Activated T-helper 2 cell treated with anti-CD3 and anti-CD28 coated beads, Interferon-gamma antibody, Interleukin-2, Interleukin-4, amounts not matched to agents 10 μg/mL and 5 μg/mL and 100 μg/mL, durations not matched to agents 14 hours and 24 hours and 36 hours (primary cell): ENCODE measurements around the gene HACE1. TPM values are rescaled to one million over a fixed set of nuclear protein-coding genes. Genes with fewer than 3 reads are reported as not detected.
"Not testable (repeated sequence)": the region's sequence is repeated elsewhere in the genome, so short reads cannot be mapped to it uniquely, and the experiment has no call there.

Experiments
- DNase-seq: peaks from one replicate; pipeline ENCODE4 v3.0.0; 2021; ENCODE audit warnings: low spot score
- H3K27ac Mint-ChIP-seq: one replicate; pipeline ENCODE4 v1.8.0; 2021; ENCODE audit warnings: mixed read lengths
- H3K27me3 Mint-ChIP-seq: one replicate; pipeline ENCODE4 v1.8.0; 2021; ENCODE audit warnings: low read depth, mixed read lengths
- H3K36me3 Mint-ChIP-seq: one replicate; pipeline ENCODE4 v1.8.0; 2021; ENCODE audit warnings: low read depth, mixed read lengths
- H3K4me1 Mint-ChIP-seq: one replicate; pipeline ENCODE4 v1.8.0; 2021; ENCODE audit warnings: low read depth, mixed read lengths
- H3K4me3 Mint-ChIP-seq: one replicate; pipeline ENCODE4 v1.8.0; 2021; ENCODE audit warnings: low read depth, mild to moderate bottlenecking, moderate library complexity, mixed read lengths
- H3K9me3 Mint-ChIP-seq: one replicate; pipeline ENCODE4 v1.8.0; 2021; ENCODE audit warnings: mixed read lengths
- intact Hi-C: fragments of 100-400 bp; cut with micrococcal nuclease; formaldehyde crosslinking; loops from one replicate; pipeline ENCODE4 v1.15.1; 2023
- total RNA-seq: library from RNA; stranded (reverse); gene quantifications from 2 replicates; pipeline ENCODE4 v1.2.3, GENCODE V29; 2022

HACE1 gene
- total RNA-seq, 1 donor from 2014 or later = 19.0 TPM

DNA sequence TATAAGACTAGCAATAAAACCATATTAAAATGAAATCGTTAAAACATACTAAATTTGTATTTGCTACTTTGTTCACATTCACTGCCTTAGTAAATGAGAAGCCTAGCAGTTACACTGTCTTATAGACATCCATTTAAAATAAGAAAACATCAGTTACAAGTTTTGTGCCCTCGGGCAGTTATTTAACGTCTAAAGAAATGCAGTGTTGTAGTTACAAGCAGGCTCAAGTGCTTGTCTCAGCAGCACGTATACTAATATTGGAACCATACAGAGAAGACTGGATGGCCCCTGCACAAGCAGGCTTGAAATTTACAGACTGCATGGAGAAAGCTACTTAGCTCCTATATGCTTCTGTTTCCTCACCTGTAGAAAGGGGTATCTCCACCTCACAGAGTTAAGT lies 93.1 kb downstream of the HACE1 start:
- intact Hi-C loops = no loop called here
- Mint-ChIP-seq H3K9me3 (peaks cover 4% of the 10 kb centered on the region), H3K4me1 (peaks cover 10% of the 10 kb centered on the region), H3K36me3 (peaks cover 32% of the 10 kb centered on the region), H3K27ac (no peak overlapping the region), H3K27me3 (no peaks in the 10 kb centered on the region), H3K4me3 (no peak overlapping the region)
- DNase-seq = no peak

DNA sequence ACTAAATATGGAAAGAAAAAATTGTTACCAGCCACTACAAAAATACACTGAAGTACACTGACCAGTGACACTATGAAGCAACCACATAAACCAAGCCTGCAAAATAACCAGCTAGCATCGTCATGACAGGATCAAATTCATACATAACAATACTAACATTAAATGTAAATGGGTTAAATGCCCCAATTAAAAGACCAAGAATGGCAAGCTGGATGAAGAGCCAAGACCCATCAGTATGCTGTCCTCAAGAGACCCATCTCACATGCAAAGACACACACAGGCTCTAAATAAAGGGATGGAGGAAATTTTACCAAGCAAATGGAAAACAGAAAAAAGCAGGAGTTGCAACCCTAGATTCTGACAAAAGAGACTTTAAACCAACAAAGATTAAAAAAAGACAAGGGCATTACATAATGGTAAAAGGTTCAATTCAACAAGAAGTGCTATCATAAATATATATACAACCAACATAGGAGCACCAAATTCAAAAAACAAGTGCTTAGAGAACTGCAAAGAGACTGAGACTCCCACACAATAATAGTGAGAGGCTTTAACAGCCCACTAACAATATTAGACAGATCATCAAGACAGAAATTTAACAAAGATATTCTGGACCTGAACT lies 104.8 kb downstream of the HACE1 start:
- Mint-ChIP-seq H3K9me3 (peaks cover 44% of the 10 kb centered on the region), H3K4me3 (no peak overlapping the region), H3K36me3 (peaks cover 61% of the 10 kb centered on the region), H3K4me1 (peaks cover 10% of the 10 kb centered on the region), H3K27ac (no peak overlapping the region), H3K27me3 (no peaks in the 10 kb centered on the region)
- intact Hi-C loops = no loop called here
- DNase-seq = no peak

DNA sequence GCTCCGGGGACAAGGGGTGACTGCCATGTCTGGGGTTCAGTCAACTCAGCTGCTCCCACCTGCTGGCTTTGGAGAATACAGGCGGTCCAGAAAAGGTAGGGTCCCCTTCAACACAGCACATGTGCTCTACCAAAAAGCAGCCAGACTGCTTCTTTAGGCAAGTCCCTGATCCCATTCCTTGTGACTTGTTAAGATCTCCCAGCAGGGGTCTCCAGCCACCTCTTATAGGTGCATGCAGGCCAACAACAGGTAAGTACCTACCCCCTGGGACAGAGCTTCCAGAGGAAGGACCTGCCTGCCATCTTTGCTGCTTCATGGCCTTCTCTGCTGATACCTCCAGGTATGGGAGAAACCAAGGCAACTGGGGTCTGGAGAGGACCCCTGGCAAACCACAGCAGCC lies 106.5 kb downstream of the HACE1 start:
- peaks cover 5% of the 10 kb centered on the region for H3K4me1 Mint-ChIP-seq
- no peak overlapping the region for H3K4me3 Mint-ChIP-seq
- intact Hi-C loops = no loop called here
- H3K36me3 Mint-ChIP-seq = peaks cover 48% of the 10 kb centered on the region
- DNase-seq = no peak
- peaks cover 38% of the 10 kb centered on the region for H3K9me3 Mint-ChIP-seq
- no peaks in the 10 kb centered on the region for H3K27me3 Mint-ChIP-seq
- no peak overlapping the region for H3K27ac Mint-ChIP-seq

DNA sequence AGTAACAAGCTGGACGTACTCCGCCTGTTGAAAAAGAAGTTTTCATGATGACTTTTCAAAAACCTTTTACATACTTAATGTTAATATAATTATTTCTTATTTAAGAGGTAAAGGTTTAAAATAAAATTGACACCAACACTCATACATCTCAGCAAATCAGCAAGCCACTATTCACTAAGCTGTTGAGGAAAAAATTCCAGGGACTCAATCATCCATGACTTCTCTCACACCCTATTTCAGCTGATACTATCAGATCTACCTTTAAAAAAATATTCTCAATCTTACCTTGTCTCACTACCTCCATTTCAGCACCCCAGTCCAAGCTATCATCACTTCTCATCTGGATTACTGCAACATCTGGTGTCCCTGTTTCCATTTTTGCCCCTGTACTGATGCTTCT lies 109.3 kb downstream of the HACE1 start:
- DNase-seq = no peak
- peaks cover 19% of the 10 kb centered on the region for H3K9me3 Mint-ChIP-seq
- peaks cover 29% of the 10 kb centered on the region for H3K36me3 Mint-ChIP-seq
- no peak overlapping the region for H3K27ac Mint-ChIP-seq
- H3K4me1 Mint-ChIP-seq = no peaks in the 10 kb centered on the region
- H3K4me3 Mint-ChIP-seq = no peak overlapping the region
- no peaks in the 10 kb centered on the region for H3K27me3 Mint-ChIP-seq
- intact Hi-C loops = no loop called here

DNA sequence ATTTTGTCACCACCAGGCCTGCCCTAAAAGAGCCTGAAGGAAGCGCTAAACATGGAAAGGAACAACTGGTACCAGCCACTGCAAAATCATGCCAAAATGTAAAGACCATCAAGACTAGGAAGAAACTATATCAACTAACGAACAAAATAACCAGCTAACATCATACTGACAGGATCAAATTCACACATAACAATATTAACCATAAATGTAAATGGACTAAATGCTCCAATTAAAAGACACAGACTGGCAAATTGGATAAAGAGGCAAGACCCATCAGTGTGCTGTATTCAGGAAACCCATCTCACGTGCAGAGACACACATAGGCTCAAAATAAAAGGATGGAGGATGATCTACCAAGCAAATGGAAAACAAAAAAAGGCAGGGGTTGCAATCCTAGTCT lies 120.6 kb downstream of the HACE1 start:
- H3K4me3 Mint-ChIP-seq, H3K27ac Mint-ChIP-seq, H3K27me3 Mint-ChIP-seq, H3K9me3 Mint-ChIP-seq, H3K4me1 Mint-ChIP-seq, intact Hi-C loops, H3K36me3 Mint-ChIP-seq, DNase-seq: not testable (repeated sequence)

GRCh38 chr6:104737567-104737966 lies 122.2 kb downstream of the HACE1 start:
- DNase-seq, H3K9me3 Mint-ChIP-seq, H3K36me3 Mint-ChIP-seq, intact Hi-C loops, H3K4me3 Mint-ChIP-seq, H3K27ac Mint-ChIP-seq, H3K27me3 Mint-ChIP-seq, H3K4me1 Mint-ChIP-seq: not testable (repeated sequence)

GRCh38 chr6:104736545-104736944 lies 123.2 kb downstream of the HACE1 start:
- no peak for DNase-seq
- intact Hi-C loops = no loop called here
- no peaks in the 10 kb centered on the region for H3K27me3 Mint-ChIP-seq
- H3K9me3 Mint-ChIP-seq = no peaks in the 10 kb centered on the region
- no peak overlapping the region for H3K27ac Mint-ChIP-seq
- no peaks in the 10 kb centered on the region for H3K4me1 Mint-ChIP-seq
- H3K36me3 Mint-ChIP-seq = no peaks in the 10 kb centered on the region
- no peak overlapping the region for H3K4me3 Mint-ChIP-seq

- intact Hi-C loops = no loop called here
- H3K4me1 Mint-ChIP-seq = no peaks in the 10 kb centered on the region
- H3K27ac Mint-ChIP-seq = no peak overlapping the region
- H3K27me3 Mint-ChIP-seq = no peaks in the 10 kb centered on the region
- no peak overlapping the region for H3K4me3 Mint-ChIP-seq
- no peak for DNase-seq
- no peaks in the 10 kb centered on the region for H3K9me3 Mint-ChIP-seq
- no peaks in the 10 kb centered on the region for H3K36me3 Mint-ChIP-seq
Observed at GRCh38 chr6:104730450-104730849, 129.3 kb downstream of the HACE1 start.

DNA sequence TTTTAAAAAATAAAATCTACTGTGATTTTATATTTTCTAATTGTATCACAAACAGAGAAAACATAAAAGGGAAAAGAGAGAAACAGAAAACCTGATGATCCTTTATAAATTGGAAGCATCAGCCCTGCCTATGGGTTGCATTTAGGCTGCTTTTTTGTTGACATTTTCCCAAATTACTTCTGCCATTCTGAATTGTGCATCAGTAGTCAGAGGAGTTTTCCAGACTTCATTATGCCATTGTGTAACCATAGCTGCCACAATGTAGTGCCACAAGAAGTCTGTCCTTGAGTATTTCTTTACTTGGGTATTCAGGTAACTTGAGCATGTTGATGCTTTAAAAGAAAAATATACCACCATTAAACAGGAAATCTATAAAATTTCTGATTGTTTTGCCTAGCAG lies 130.3 kb downstream of the HACE1 start:
- intact Hi-C loops = no loop called here
- H3K4me3 Mint-ChIP-seq = no peak overlapping the region
- H3K36me3 Mint-ChIP-seq = no peaks in the 10 kb centered on the region
- no peaks in the 10 kb centered on the region for H3K27me3 Mint-ChIP-seq
- H3K27ac Mint-ChIP-seq = no peak overlapping the region
- no peaks in the 10 kb centered on the region for H3K9me3 Mint-ChIP-seq
- no peaks in the 10 kb centered on the region for H3K4me1 Mint-ChIP-seq
- DNase-seq = no peak

- Mint-ChIP-seq H3K4me3 (no peak overlapping the region), H3K27me3 (no peaks in the 10 kb centered on the region), H3K27ac (no peak overlapping the region), H3K4me1 (no peaks in the 10 kb centered on the region), H3K9me3 (no peaks in the 10 kb centered on the region), H3K36me3 (no peaks in the 10 kb centered on the region)
- intact Hi-C loops = no loop called here
- DNase-seq = no peak
Observed at GRCh38 chr6:104728448-104728847, 131.3 kb downstream of the HACE1 start.

DNA sequence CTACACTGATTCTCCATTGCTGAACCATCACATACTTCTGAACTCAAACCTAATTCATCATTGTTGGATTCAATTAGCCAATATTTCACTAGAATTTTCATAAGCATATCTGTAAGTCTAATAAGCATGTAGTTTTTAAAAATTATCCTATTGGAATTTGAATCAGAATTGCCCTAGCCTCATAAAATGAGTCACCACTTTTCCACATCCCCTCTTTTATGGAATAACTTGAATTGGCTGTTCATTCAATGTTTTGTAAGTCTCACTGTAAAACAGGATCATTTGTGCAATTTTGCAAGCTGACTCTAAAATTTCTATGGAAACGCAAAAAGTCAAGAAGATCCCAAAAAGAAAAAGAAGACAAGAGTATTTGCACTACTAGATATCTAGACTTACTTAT lies 141.0 kb downstream of the HACE1 start:
- H3K27me3 Mint-ChIP-seq = no peaks in the 10 kb centered on the region
- intact Hi-C loops = no loop called here
- DNase-seq = no peak
- no peaks in the 10 kb centered on the region for H3K4me1 Mint-ChIP-seq
- H3K36me3 Mint-ChIP-seq = no peaks in the 10 kb centered on the region
- no peaks in the 10 kb centered on the region for H3K9me3 Mint-ChIP-seq
- no peak overlapping the region for H3K4me3 Mint-ChIP-seq
- H3K27ac Mint-ChIP-seq = no peak overlapping the region

DNA sequence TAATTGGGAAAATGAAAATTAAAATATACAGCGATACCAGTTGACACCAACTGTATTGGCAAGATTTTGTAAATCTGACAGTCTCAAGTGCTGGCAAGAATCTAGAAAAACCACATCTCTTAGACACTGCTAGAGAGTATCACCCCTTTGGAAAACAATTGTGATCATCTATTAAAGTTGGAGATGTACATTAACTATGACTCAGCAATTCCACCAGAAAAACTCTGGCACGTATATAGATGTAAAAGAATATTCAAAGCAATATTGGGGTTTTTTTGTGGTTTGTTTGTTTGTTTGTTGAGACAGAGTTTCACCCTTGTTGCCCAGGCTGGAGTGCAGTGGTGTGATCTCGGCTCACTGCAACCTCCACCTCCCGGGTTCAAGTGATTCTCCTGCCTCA lies 142.9 kb downstream of the HACE1 start:
- intact Hi-C loops = no loop called here
- H3K4me1 Mint-ChIP-seq = no peaks in the 10 kb centered on the region
- H3K36me3 Mint-ChIP-seq = no peaks in the 10 kb centered on the region
- DNase-seq = no peak
- H3K9me3 Mint-ChIP-seq = no peaks in the 10 kb centered on the region
- H3K27ac Mint-ChIP-seq = no peak overlapping the region
- H3K4me3 Mint-ChIP-seq = no peak overlapping the region
- H3K27me3 Mint-ChIP-seq = no peaks in the 10 kb centered on the region

DNA sequence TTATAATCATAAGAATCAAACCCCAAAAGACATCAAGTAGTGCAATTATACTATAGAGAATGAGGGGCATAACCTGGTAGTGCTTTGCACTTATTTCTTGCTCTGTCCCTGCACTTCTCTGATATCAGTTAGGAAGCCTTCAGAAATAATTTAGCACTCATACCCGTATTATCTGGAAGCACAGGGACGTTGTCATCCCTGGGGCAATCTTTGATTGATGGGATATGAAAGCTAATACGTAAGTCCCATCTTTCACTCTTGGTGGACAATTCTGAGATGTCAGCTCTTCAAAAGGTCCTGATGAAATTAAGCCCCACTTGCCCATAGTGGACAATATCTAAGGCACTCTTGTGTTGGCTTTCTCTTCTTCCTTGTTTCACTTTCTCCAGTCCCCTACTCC lies 144.9 kb downstream of the HACE1 start:
- intact Hi-C loops = no loop called here
- Mint-ChIP-seq H3K9me3 (no peaks in the 10 kb centered on the region), H3K27me3 (no peaks in the 10 kb centered on the region), H3K4me3 (no peak overlapping the region), H3K4me1 (peaks cover 8% of the 10 kb centered on the region), H3K27ac (no peak overlapping the region), H3K36me3 (no peaks in the 10 kb centered on the region)
- no peak for DNase-seq

DNA sequence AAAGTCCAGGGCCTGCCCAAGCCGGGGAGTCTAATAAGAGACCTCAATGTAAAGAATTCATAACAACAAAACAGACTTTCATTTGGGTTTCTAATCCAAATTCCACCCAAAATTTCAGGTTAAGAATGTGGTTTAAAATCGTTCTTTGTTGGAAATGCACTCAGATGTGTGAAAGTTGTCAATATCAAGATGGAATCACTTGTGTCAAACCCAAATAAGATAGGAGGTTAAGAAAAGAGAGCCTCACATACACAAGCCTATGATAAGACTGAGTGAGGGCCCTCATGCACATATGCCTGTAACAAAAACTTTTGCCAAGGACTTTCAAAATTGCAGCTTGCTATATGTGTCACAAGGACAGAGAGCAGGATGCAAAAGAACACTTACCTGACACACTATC lies 145.7 kb downstream of the HACE1 start:
- DNase-seq = no peak
- H3K9me3 Mint-ChIP-seq = no peaks in the 10 kb centered on the region
- no peak overlapping the region for H3K4me3 Mint-ChIP-seq
- no peaks in the 10 kb centered on the region for H3K27me3 Mint-ChIP-seq
- no peak overlapping the region for H3K27ac Mint-ChIP-seq
- H3K36me3 Mint-ChIP-seq = no peaks in the 10 kb centered on the region
- H3K4me1 Mint-ChIP-seq = peaks cover 8% of the 10 kb centered on the region
- intact Hi-C loops = no loop called here
